HCT116 (cell line): ENCODE data around the gene KRTAP5-2. TPM values are rescaled to one million over a fixed set of nuclear protein-coding genes. Genes with fewer than 3 reads are reported as not detected.
"Not testable (repeated sequence)": the region's sequence is repeated elsewhere in the genome, so short reads cannot be mapped to it uniquely, and the experiment has no call there.

Source experiments
- ATAC-seq: fragments of 200-7000 bp; cut with Tn5 transposase; 2 replicates; pipeline ENCODE4 v1.9.1; 2020; ENCODE audit warnings: mild to moderate bottlenecking, moderate library complexity
- BruUV-seq: library from RNA; stranded (reverse); fragments of 400-500 nt; replicated peaks from 2 replicates; lab custom pipeline; 2021; lab: Mats Ljungman, UMichigan
- CTCF ChIA-PET: fragments of 300-600 bp; sonication (Branson Sonifier 250); formaldehyde crosslinking; loops from one replicate; lab custom pipeline; 2021; ENCODE audit warnings: antibody characterized with exemption; lab: Charles Lee
- POLR2A ChIA-PET: fragments of 300-600, 350-600 bp; sonication (Branson Sonifier 250); formaldehyde crosslinking; loops from one replicate; lab custom pipeline; 2021; ENCODE audit warnings: antibody characterized with exemption; lab: Charles Lee
- RAD21 ChIA-PET, 2 experiments: fragments of 300-600 bp; sonication (Branson Sonifier 250); formaldehyde crosslinking; loops; one replicate each; lab custom pipeline; 2023; ENCODE audit warnings: low total read pairs in 2 of 2; ENCODE audit not compliant: uncharacterized antibody in 2 of 2, unreplicated experiment in 2 of 2, low non-redundant PET in 1 of 2; lab: Charles Lee
- DNase-seq: peaks from one replicate; pipeline ENCODE4 v3.0.0-alpha.2; 2010; ENCODE audit warnings: low read depth, low spot score
- H2AFZ ChIP-seq: fragments of 200-600 bp; shearing (Covaris generic), sonication (generic); 2 replicates; pipeline ENCODE4 v1.6.1; 2017; ENCODE audit warnings: low read depth, mixed run types, mixed read lengths, antibody characterized with exemption, low read length; ENCODE audit not compliant: poor library complexity, severe bottlenecking
- H3K27ac ChIP-seq: 2 replicates; pipeline ENCODE4 v1.5.1; 2012; ENCODE audit warnings: low read depth, low read length
- H3K27me3 ChIP-seq: fragments of 200-600 bp; sonication (generic); 2 replicates; pipeline ENCODE4 v1.6.1; 2016; ENCODE audit warnings: mixed run types, low read length, mixed read lengths; ENCODE audit not compliant: insufficient read depth
- H3K36me3 ChIP-seq, 2 experiments: fragments of 200-500 bp in 1 of 2; fragments of 200-600 bp in 1 of 2; sonication (Bioruptor generic) in 1 of 2; sonication (generic) in 1 of 2; 2 replicates each; pipeline versions ENCODE4 v1.5.1 to v1.6.1; 2014 to 2016; ENCODE audit warnings: low read length in 2 of 2, inconsistent platforms in 1 of 2, mixed read lengths in 1 of 2, mixed run types in 1 of 2; ENCODE audit not compliant: insufficient read depth in 2 of 2, control insufficient read depth in 1 of 2
- H3K4me1 ChIP-seq, 2 experiments: fragments of 200-600 bp in 1 of 2; sonication (generic) in 1 of 2; 2 replicates each; pipeline versions ENCODE4 v1.5.1 to v1.6.1; 2012 to 2017; ENCODE audit warnings: low read length in 2 of 2, inconsistent platforms in 1 of 2, mild to moderate bottlenecking in 1 of 2, mixed read lengths in 1 of 2, mixed run types in 1 of 2, moderate library complexity in 1 of 2; ENCODE audit not compliant: insufficient read depth in 2 of 2, control insufficient read depth in 1 of 2
- H3K4me2 ChIP-seq: fragments of 200-600 bp; sonication (generic); 2 replicates; pipeline ENCODE4 v1.6.1; 2017; ENCODE audit warnings: mixed run types, low read length, mixed read lengths
- H3K4me3 ChIP-seq, 2 experiments: fragments of 200-600 bp in 1 of 2; sonication (generic) in 1 of 2; replicated peaks in 1 of 2; 2 replicates each; pipeline ENCODE4 v1.5.1; 2011 to 2016; ENCODE audit warnings: low read length in 2 of 2, control low read depth in 1 of 2, low read depth in 1 of 2, mild to moderate bottlenecking in 1 of 2, mixed read lengths in 1 of 2, mixed run types in 1 of 2
- H3K79me2 ChIP-seq: fragments of 200-600 bp; sonication (generic); 2 replicates; pipeline ENCODE4 v1.6.1; 2017; ENCODE audit warnings: mild to moderate bottlenecking, mixed run types, low read length, moderate library complexity, mixed read lengths; ENCODE audit not compliant: insufficient read depth
- H3K9ac ChIP-seq: fragments of 200-600 bp; sonication (generic); 2 replicates; pipeline ENCODE4 v1.6.1; 2016; ENCODE audit warnings: low read length, mixed read lengths
- H3K9me2 ChIP-seq: fragments of 200-600 bp; sonication (generic), shearing (Covaris generic); 2 replicates; pipeline ENCODE4 v1.6.1; 2017; ENCODE audit warnings: mixed run types, mild to moderate bottlenecking, moderate library complexity; ENCODE audit not compliant: insufficient read depth
- H3K9me3 ChIP-seq, 2 experiments: fragments of 200-500 bp in 1 of 2; fragments of 200-600 bp in 1 of 2; sonication (Bioruptor generic) in 1 of 2; sonication (generic) in 1 of 2; 2 replicates each; pipeline ENCODE4 v1.6.1; 2014 to 2017; ENCODE audit warnings: low read length in 2 of 2, mixed read lengths in 2 of 2, inconsistent platforms in 1 of 2, low read depth in 1 of 2, mild to moderate bottlenecking in 1 of 2, mixed run types in 1 of 2, moderate library complexity in 1 of 2; ENCODE audit not compliant: control insufficient read depth in 1 of 2, insufficient read depth in 1 of 2
- H4K20me1 ChIP-seq: fragments of 200-600 bp; sonication (generic), shearing (Covaris generic); 2 replicates; pipeline ENCODE4 v1.6.1; 2017; ENCODE audit warnings: mixed run types, mild to moderate bottlenecking, moderate library complexity; ENCODE audit not compliant: insufficient read depth
- intact Hi-C: fragments of 100-400 bp; cut with micrococcal nuclease; formaldehyde crosslinking; loops from 2 replicates; pipeline ENCODE4 v1.10.0; 2022
- total RNA-seq: library from RNA; stranded (reverse); gene quantifications from one replicate; pipeline ENCODE4 v1.2.1, GENCODE V29; 2021; ENCODE audit not compliant: unreplicated experiment

Gene KRTAP5-2
- total RNA-seq, 1 experiment from 2014 or later, result not detected

GRCh38 chr11:1607901-1608300, 9.8 kb upstream of the KRTAP5-2 start:
- ATAC-seq, H4K20me1 ChIP-seq, H3K36me3 ChIP-seq, H3K79me2 ChIP-seq, BruUV-seq, intact Hi-C loops, CTCF ChIA-PET, H3K4me2 ChIP-seq, H3K4me1 ChIP-seq, H3K9me3 ChIP-seq, RAD21 ChIA-PET, H3K9me2 ChIP-seq, DNase-seq, H2AFZ ChIP-seq, H3K9ac ChIP-seq, H3K27ac ChIP-seq, H3K27me3 ChIP-seq, H3K4me3 ChIP-seq, POLR2A ChIA-PET: not testable (repeated sequence)

DNA sequence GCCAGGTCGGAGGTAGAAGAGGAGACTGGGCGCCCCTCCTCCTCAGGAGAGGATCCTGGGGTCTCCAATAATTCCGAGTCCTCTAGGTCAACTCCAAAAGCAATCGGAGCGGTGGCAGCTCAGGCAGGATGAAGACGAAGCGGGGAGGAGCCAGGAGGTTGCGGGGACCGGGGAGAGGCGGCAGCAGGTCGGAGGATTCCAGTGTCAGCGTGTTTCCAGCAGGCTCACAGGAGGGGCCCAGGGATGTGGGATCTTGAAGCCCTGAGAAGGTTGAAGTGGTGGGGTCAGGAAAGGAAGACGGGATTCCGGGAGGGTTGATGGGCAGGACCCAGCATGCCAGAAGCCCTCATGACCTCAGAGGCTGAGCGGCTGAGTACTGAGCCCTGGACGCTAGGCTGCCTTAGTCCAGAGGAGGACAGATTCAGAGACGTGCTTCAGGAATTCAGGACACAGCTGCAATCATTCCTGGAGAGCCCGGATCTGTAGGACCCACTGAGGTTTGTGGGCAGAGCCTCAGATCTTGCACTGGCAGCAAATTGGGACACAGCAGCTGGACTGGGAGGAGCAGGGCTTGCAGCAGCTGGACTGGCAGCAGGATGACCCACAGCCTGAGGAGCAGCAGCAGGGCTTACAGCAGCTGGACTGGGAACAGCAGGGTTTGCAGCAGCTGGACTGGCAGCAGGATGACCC, 9.2 kb upstream of the KRTAP5-2 start:
- CTCF ChIA-PET, ATAC-seq, H3K4me2 ChIP-seq, H3K4me3 ChIP-seq, BruUV-seq, H3K27ac ChIP-seq, H3K9ac ChIP-seq, POLR2A ChIA-PET, H3K9me3 ChIP-seq, H3K36me3 ChIP-seq, H3K27me3 ChIP-seq, H2AFZ ChIP-seq, RAD21 ChIA-PET, H3K4me1 ChIP-seq, DNase-seq, H4K20me1 ChIP-seq, H3K79me2 ChIP-seq, intact Hi-C loops, H3K9me2 ChIP-seq: not testable (repeated sequence)

- H3K4me3 ChIP-seq, BruUV-seq, H4K20me1 ChIP-seq, ATAC-seq, intact Hi-C loops, H2AFZ ChIP-seq, H3K9me2 ChIP-seq, H3K36me3 ChIP-seq, RAD21 ChIA-PET, H3K27me3 ChIP-seq, H3K4me2 ChIP-seq, H3K9ac ChIP-seq, H3K9me3 ChIP-seq, DNase-seq, H3K27ac ChIP-seq, H3K4me1 ChIP-seq, H3K79me2 ChIP-seq, POLR2A ChIA-PET: not testable (repeated sequence)
- CTCF ChIA-PET, result interaction anchor here (1.5 kb wide), 1 partner anchor 10 kb away, joined by 9 read pairs; no protein-coding TSS in a partner anchor
Measured at GRCh38 chr11:1605923-1606322, 7.8 kb upstream of the KRTAP5-2 start.
